Activated CD8-positive, alpha-beta T cell treated with anti-CD3 and anti-CD28 coated beads for 36 hours (primary cell): ENCODE data around the gene SPAG16. TPM values are rescaled to one million over a fixed set of nuclear protein-coding genes. Genes with fewer than 3 reads are reported as not detected.

Source experiments
- ATAC-seq: fragments of 200-7000 bp; cut with Tn5 transposase; one replicate; pipeline ENCODE4 v1.10.0; 2021; ENCODE audit warnings: mild to moderate bottlenecking, moderate library complexity
- CTCF ChIA-PET: fragments of 350-600 bp; sonication (Branson Sonifier 250); formaldehyde crosslinking; loops from one replicate; lab custom pipeline; 2021; ENCODE audit warnings: antibody characterized with exemption; lab: Charles Lee
- POLR2A ChIA-PET: fragments of 350-600 bp; sonication (Branson Sonifier 250); formaldehyde crosslinking; loops from one replicate; lab custom pipeline; 2021; ENCODE audit warnings: antibody characterized with exemption; lab: Charles Lee
- DNase-seq: peaks from one replicate; pipeline ENCODE4 v3.0.0-alpha.2; 2020
- H3K27ac Mint-ChIP-seq: one replicate; pipeline ENCODE4 v1.8.0; 2021; ENCODE audit warnings: mild to moderate bottlenecking, mixed read lengths
- H3K27me3 Mint-ChIP-seq: one replicate; pipeline ENCODE4 v1.8.0; 2021; ENCODE audit warnings: mixed read lengths
- H3K36me3 Mint-ChIP-seq: one replicate; pipeline ENCODE4 v1.8.0; 2021; ENCODE audit warnings: low read depth, mixed read lengths
- H3K4me1 Mint-ChIP-seq: one replicate; pipeline ENCODE4 v1.8.0; 2021; ENCODE audit warnings: low read depth, mixed read lengths
- H3K4me3 Mint-ChIP-seq: one replicate; pipeline ENCODE4 v1.8.0; 2021; ENCODE audit warnings: mild to moderate bottlenecking, moderate library complexity, mixed read lengths
- H3K9me3 Mint-ChIP-seq: one replicate; pipeline ENCODE4 v1.8.0; 2021; ENCODE audit warnings: mixed read lengths
- CTCF ChIP-seq: fragments of 200-600 bp; IDR thresholded peaks from one replicate; pipeline ENCODE4 v1.8.0; 2022; ENCODE audit warnings: antibody characterized with exemption, mild to moderate bottlenecking
- intact Hi-C: fragments of 100-400 bp; cut with micrococcal nuclease; formaldehyde crosslinking; loops from one replicate; pipeline ENCODE4 v1.10.0; 2022
- total RNA-seq, 2 experiments: library from RNA; stranded (reverse); gene quantifications; one replicate each; pipeline ENCODE4 v1.2.3, GENCODE V29; 2021

SPAG16 gene
- total RNA-seq, 2 experiments from 2014 or later = 9.4 to 11.7 TPM

- ChIA-PET CTCF (no interaction called here), POLR2A (no interaction called here)
- intact Hi-C loops = no loop called here
- TF ChIP-seq CTCF = no peak
- Mint-ChIP-seq H3K4me1 (no peaks in the 10 kb centered on the region), H3K36me3 (no peaks in the 10 kb centered on the region), H3K27ac (no peak overlapping the region), H3K27me3 (no peaks in the 10 kb centered on the region), H3K4me3 (no peak overlapping the region), H3K9me3 (peaks cover 3% of the 10 kb centered on the region)
- no peak for DNase-seq
- ATAC-seq = no peak
Observed at GRCh38 chr2:213816583-213816982, 532.3 kb downstream of the SPAG16 start.

GRCh38 chr2:213818436-213818835, 534.2 kb downstream of the SPAG16 start:
- CTCF ChIA-PET = no interaction called here
- H3K36me3 Mint-ChIP-seq = no peaks in the 10 kb centered on the region
- no peaks in the 10 kb centered on the region for H3K4me1 Mint-ChIP-seq
- DNase-seq = no peak
- no peak overlapping the region for H3K27ac Mint-ChIP-seq
- intact Hi-C loops = no loop called here
- peaks cover 3% of the 10 kb centered on the region for H3K9me3 Mint-ChIP-seq
- no peak overlapping the region for H3K4me3 Mint-ChIP-seq
- no peaks in the 10 kb centered on the region for H3K27me3 Mint-ChIP-seq
- POLR2A ChIA-PET = no interaction called here
- ATAC-seq = no peak
- no peak for TF ChIP-seq CTCF

GRCh38 chr2:213834331-213834730, 550.1 kb downstream of the SPAG16 start:
- H3K9me3 Mint-ChIP-seq = peaks cover 3% of the 10 kb centered on the region
- no peak overlapping the region for H3K4me3 Mint-ChIP-seq
- DNase-seq (no peak), ATAC-seq (no peak)
- ChIA-PET CTCF (no interaction called here), POLR2A (no interaction called here)
- H3K4me1 Mint-ChIP-seq = no peaks in the 10 kb centered on the region
- H3K27me3 Mint-ChIP-seq = peaks cover 2% of the 10 kb centered on the region
- no peaks in the 10 kb centered on the region for H3K36me3 Mint-ChIP-seq
- no peak overlapping the region for H3K27ac Mint-ChIP-seq
- intact Hi-C loops = no loop called here
- no peak for TF ChIP-seq CTCF

- ATAC-seq (no peak), DNase-seq (no peak)
- ChIA-PET CTCF (no interaction called here), POLR2A (no interaction called here)
- no peak for TF ChIP-seq CTCF
- Mint-ChIP-seq H3K4me3 (no peak overlapping the region), H3K4me1 (no peaks in the 10 kb centered on the region), H3K27me3 (peaks cover 2% of the 10 kb centered on the region), H3K27ac (no peak overlapping the region), H3K9me3 (peaks cover 3% of the 10 kb centered on the region), H3K36me3 (no peaks in the 10 kb centered on the region)
- intact Hi-C loops = no loop called here
Observed at GRCh38 chr2:213834746-213835145, 550.5 kb downstream of the SPAG16 start.

- no peak for TF ChIP-seq CTCF
- Mint-ChIP-seq H3K4me3 (no peak overlapping the region), H3K27ac (no peak overlapping the region), H3K9me3 (no peaks in the 10 kb centered on the region), H3K4me1 (no peaks in the 10 kb centered on the region), H3K27me3 (no peaks in the 10 kb centered on the region), H3K36me3 (no peaks in the 10 kb centered on the region)
- DNase-seq (no peak), ATAC-seq (no peak)
- intact Hi-C loops = no loop called here
- POLR2A ChIA-PET = no interaction called here
- CTCF ChIA-PET = no interaction called here
Observed at GRCh38 chr2:213846856-213847255, 562.6 kb downstream of the SPAG16 start.
